Panc1 (cell line): ENCODE measurements around the gene GRM3. TPM values are rescaled to one million over a fixed set of nuclear protein-coding genes. Genes with fewer than 3 reads are reported as not detected.

Source experiments
- ATAC-seq: fragments of 200-7000 bp; cut with Tn5 transposase; 2 replicates; pipeline ENCODE4 v1.9.1; 2020; ENCODE audit warnings: mild to moderate bottlenecking, moderate library complexity
- BruUV-seq: library from RNA; stranded (reverse); fragments of 400-500 nt; replicated peaks from 2 replicates; lab custom pipeline; 2021; lab: Mats Ljungman, UMichigan
- CTCF ChIA-PET: fragments of 300-600 bp; sonication (Branson Sonifier 250); formaldehyde crosslinking; loops from one replicate; lab custom pipeline; 2022; ENCODE audit warnings: antibody characterized with exemption; lab: Charles Lee
- POLR2A ChIA-PET: fragments of 300-600 bp; sonication (Branson Sonifier 250); formaldehyde crosslinking; loops from one replicate; lab custom pipeline; 2022; ENCODE audit warnings: antibody characterized with exemption; lab: Charles Lee
- DNase-seq: peaks from one replicate; pipeline ENCODE4 v3.0.0-alpha.2; 2010; ENCODE audit warnings: low read depth, low spot score
- H3K27ac ChIP-seq: 2 replicates; pipeline ENCODE4 v1.5.1; 2011; ENCODE audit warnings: mild to moderate bottlenecking, low read length, inconsistent platforms
- H3K27me3 ChIP-seq: fragments of 200-500 bp; sonication (Bioruptor generic); 2 replicates; pipeline ENCODE4 v1.6.0; 2014; ENCODE audit warnings: low read length, inconsistent platforms; ENCODE audit not compliant: control insufficient read depth, insufficient read depth
- H3K36me3 ChIP-seq: fragments of 200-500 bp; sonication (Bioruptor generic); 2 replicates; pipeline ENCODE4 v1.5.1; 2014; ENCODE audit warnings: inconsistent platforms, mild to moderate bottlenecking, low read length, moderate library complexity; ENCODE audit not compliant: control insufficient read depth, insufficient read depth
- H3K4me1 ChIP-seq: 2 replicates; pipeline ENCODE4 v1.5.1; 2011; ENCODE audit warnings: inconsistent platforms, mild to moderate bottlenecking, low read length, moderate library complexity; ENCODE audit not compliant: control insufficient read depth, insufficient read depth
- H3K4me3 ChIP-seq, 2 experiments: 2 replicates each; pipeline ENCODE4 v1.5.1; 2011 to 2012; ENCODE audit warnings: low read depth in 2 of 2, low read length in 2 of 2, mild to moderate bottlenecking in 2 of 2, inconsistent platforms in 1 of 2, moderate library complexity in 1 of 2
- H3K9me3 ChIP-seq: fragments of 200-500 bp; sonication (Bioruptor generic); 2 replicates; pipeline ENCODE4 v1.5.1; 2014; ENCODE audit warnings: low read depth, mild to moderate bottlenecking, inconsistent platforms, low read length, moderate library complexity; ENCODE audit not compliant: control insufficient read depth, insufficient read depth
- CTCF ChIP-seq: fragments of 450-650 bp; IDR thresholded peaks from 2 replicates; pipeline ENCODE4 v1.5.1; 2017; ENCODE audit warnings: mild to moderate bottlenecking
- POLR2AphosphoS5 ChIP-seq: IDR thresholded peaks from 2 replicates; pipeline ENCODE4 v1.6.1; 2012; ENCODE audit warnings: mild to moderate bottlenecking, low read depth, low read length, moderate library complexity
- REST ChIP-seq, 2 experiments: IDR thresholded peaks; 2 replicates each; pipeline ENCODE4 v1.6.1; 2011 to 2012; ENCODE audit warnings: low read depth in 2 of 2, control low read depth in 1 of 2, low read length in 1 of 2, mild to moderate bottlenecking in 1 of 2, moderate library complexity in 1 of 2; ENCODE audit not compliant: insufficient read depth in 1 of 2
- SIN3A ChIP-seq: IDR thresholded peaks from 2 replicates; pipeline ENCODE4 v1.6.1; 2012; ENCODE audit warnings: low read depth, mild to moderate bottlenecking, low read length, moderate library complexity, borderline replicate concordance; ENCODE audit not compliant: insufficient read depth
- TCF7L2 ChIP-seq: IDR thresholded peaks from 2 replicates; pipeline ENCODE4 v1.6.1; 2011; ENCODE audit warnings: mild to moderate bottlenecking, low read depth, low read length, inconsistent platforms
- in situ Hi-C: cut with HindIII; loops from 2 replicates; pipeline ENCODE4 v1.10.0; 2016; ENCODE audit warnings: low sequenced_read_pairs, low pct_unique_long_range_greater_than_20kb
- intact Hi-C: fragments of 100-400 bp; cut with micrococcal nuclease; formaldehyde crosslinking; loops from one replicate; pipeline ENCODE4 v1.10.0; 2022; ENCODE audit not compliant: unreplicated experiment
- total RNA-seq: library from RNA; stranded (reverse); gene quantifications from one replicate; pipeline ENCODE4 v1.2.1, GENCODE V29; 2021; ENCODE audit not compliant: unreplicated experiment

Gene GRM3
- total RNA-seq, 1 experiment from 2014 or later: not detected

- Histone ChIP-seq H3K27me3 (no peaks in the 10 kb centered on the region), H3K4me3 (no peak overlapping the region), H3K36me3 (no peaks in the 10 kb centered on the region), H3K9me3 (no peaks in the 10 kb centered on the region), H3K27ac (no peak overlapping the region), H3K4me1 (no peaks in the 10 kb centered on the region)
- in situ Hi-C loops: no loop called here
- BruUV-seq: no TSS peak
- DNase-seq: no peak
- no peak for TF ChIP-seq REST (IDR thresholded peaks at IDR 0.05; ENCODE audit: insufficient read depth in 1 of 2, low read depth in 2 of 2, low read length in 1 of 2)
- TF ChIP-seq SIN3A: no peak
- intact Hi-C loops: no loop called here
- POLR2A ChIA-PET: no interaction called here
- no peak for ATAC-seq
- CTCF ChIA-PET: no interaction called here
Measured at GRCh38 chr7:86747698-86748097, 104.0 kb downstream of the GRM3 start.

GRCh38 chr7:86748201-86748600 lies 104.5 kb downstream of the GRM3 start:
- in situ Hi-C loops (no loop called here), intact Hi-C loops (no loop called here)
- Histone ChIP-seq H3K9me3 (no peaks in the 10 kb centered on the region), H3K27me3 (no peaks in the 10 kb centered on the region), H3K36me3 (no peaks in the 10 kb centered on the region), H3K4me1 (no peaks in the 10 kb centered on the region), H3K4me3 (no peak overlapping the region), H3K27ac (no peak overlapping the region)
- ATAC-seq (no peak), DNase-seq (no peak)
- CTCF ChIA-PET: no interaction called here
- POLR2A ChIA-PET: no interaction called here
- no TSS peak for BruUV-seq
- no peak for TF ChIP-seq TCF7L2
- TF ChIP-seq POLR2AphosphoS5: no peak
- no peak for TF ChIP-seq CTCF
- TF ChIP-seq REST (IDR thresholded peaks at IDR 0.05; ENCODE audit: insufficient read depth in 1 of 2, low read depth in 2 of 2, low read length in 1 of 2): no peak
- no peak for TF ChIP-seq SIN3A
